Ascending aorta (tissue), 2 donors: Measurements from ENCODE around the gene TFCP2L1. TPM values are rescaled to one million over a fixed set of nuclear protein-coding genes. Genes with fewer than 3 reads are reported as not detected.

Source experiments
- DNase-seq, 2 donors: peaks; one replicate each; pipeline ENCODE4 v3.0.0-alpha.2; 2019; ENCODE audit warnings: low spot score in 2 of 2
- H3K27ac ChIP-seq, 2 donors: fragments of 200-600 bp; sonication (generic); one replicate each; pipeline ENCODE4 v1.5.1; 2016 to 2017; ENCODE audit warnings: mild to moderate bottlenecking in 1 of 2
- H3K27me3 ChIP-seq: fragments of 200-600 bp; sonication (generic); one replicate; pipeline ENCODE4 v1.5.1; 2017
- H3K36me3 ChIP-seq, 2 donors: fragments of 200-600 bp; sonication (generic); one replicate each; pipeline ENCODE4 v1.5.1; 2016
- H3K4me1 ChIP-seq, 2 donors: fragments of 200-600 bp; sonication (generic); one replicate each; pipeline ENCODE4 v1.5.1; 2016 to 2017; ENCODE audit warnings: mild to moderate bottlenecking in 1 of 2
- H3K4me3 ChIP-seq, 2 donors: fragments of 200-600 bp; sonication (generic); one replicate each; pipeline ENCODE4 v1.5.1; 2016 to 2017; ENCODE audit warnings: mild to moderate bottlenecking in 1 of 2
- H3K9me3 ChIP-seq, 2 donors: fragments of 200-600 bp; sonication (generic); one replicate each; pipeline ENCODE4 v1.5.1; 2016
- CTCF ChIP-seq, 3 experiments: fragments of 200-600 bp in 2 of 3; fragments of 450-650 bp in 1 of 3; sonication (generic) in 2 of 3; IDR thresholded peaks; one replicate each; pipeline ENCODE4 v1.5.1; 2016 to 2019; ENCODE audit warnings: antibody characterized with exemption in 3 of 3, mild to moderate bottlenecking in 1 of 3, moderate library complexity in 1 of 3
- intact Hi-C: fragments of 100-400 bp; cut with DNase I; formaldehyde crosslinking; loops from one replicate; pipeline ENCODE4 v1.15.1; 2023
- total RNA-seq: library from RNA; depleted of rRNA; stranded (reverse); fragments of >200 nt; gene quantifications from one replicate; pipeline ENCODE4 v1.1.0, GENCODE V29; 2016

The TFCP2L1 gene
- total RNA-seq, 1 donor from 2014 or later, result 5.5 TPM

GRCh38 chr2:121178730-121179129 lies 106.3 kb downstream of the TFCP2L1 start:
- Histone ChIP-seq H3K27me3 (no peaks in the 10 kb centered on the region), H3K4me3 (no peak overlapping the region), H3K36me3 (no peaks in the 10 kb centered on the region), H3K9me3 (no peaks in the 10 kb centered on the region), H3K27ac (no peak overlapping the region), H3K4me1 (no peaks in the 10 kb centered on the region)
- intact Hi-C loops, result no loop called here
- DNase-seq, result peak in 1 of 2 donors; percentile 30
- no peak for TF ChIP-seq CTCF (IDR thresholded peaks at IDR 0.05)

- no peaks in the 10 kb centered on the region for H3K4me1 ChIP-seq
Observed at GRCh38 chr2:121177896-121178295, 107.1 kb downstream of the TFCP2L1 start.

GRCh38 chr2:121175326-121175725 lies 109.7 kb downstream of the TFCP2L1 start:
- H3K4me3 ChIP-seq, result no peak overlapping the region
- intact Hi-C loops, result no loop called here
- no peaks in the 10 kb centered on the region for H3K36me3 ChIP-seq
- H3K9me3 ChIP-seq, result peaks cover 0 to 6% of the 10 kb centered on the region in 2 donors
- H3K27me3 ChIP-seq, result no peaks in the 10 kb centered on the region
- H3K27ac ChIP-seq, result no peak overlapping the region
- H3K4me1 ChIP-seq, result no peaks in the 10 kb centered on the region
- TF ChIP-seq CTCF (IDR thresholded peaks at IDR 0.05), result no peak
- peak in 1 of 2 donors; percentile 34 for DNase-seq

More at GRCh38 chr2:121177896-121178295, 107.1 kb downstream of the TFCP2L1 start:
- no peaks in the 10 kb centered on the region for H3K9me3 ChIP-seq
- H3K27ac ChIP-seq, result no peak overlapping the region
- no peaks in the 10 kb centered on the region for H3K36me3 ChIP-seq
- no peak for TF ChIP-seq CTCF (IDR thresholded peaks at IDR 0.05)
- intact Hi-C loops, result no loop called here
- H3K4me3 ChIP-seq, result no peak overlapping the region
- no peak for DNase-seq
- H3K27me3 ChIP-seq, result no peaks in the 10 kb centered on the region

GRCh38 chr2:121173806-121174205 lies 111.2 kb downstream of the TFCP2L1 start:
- no peak for DNase-seq
- Histone ChIP-seq H3K27me3 (no peaks in the 10 kb centered on the region), H3K9me3 (peaks cover 0 to 7% of the 10 kb centered on the region in 2 donors), H3K4me3 (no peak overlapping the region), H3K36me3 (no peaks in the 10 kb centered on the region), H3K4me1 (no peaks in the 10 kb centered on the region), H3K27ac (no peak overlapping the region)
- intact Hi-C loops, result no loop called here
- no peak for TF ChIP-seq CTCF (IDR thresholded peaks at IDR 0.05)

GRCh38 chr2:121173112-121173511 lies 111.9 kb downstream of the TFCP2L1 start:
- Histone ChIP-seq H3K27ac (no peak overlapping the region), H3K36me3 (no peaks in the 10 kb centered on the region), H3K4me1 (no peaks in the 10 kb centered on the region), H3K27me3 (no peaks in the 10 kb centered on the region), H3K9me3 (peaks cover 0 to 7% of the 10 kb centered on the region in 2 donors), H3K4me3 (no peak overlapping the region)
- intact Hi-C loops, result no loop called here
- TF ChIP-seq CTCF (IDR thresholded peaks at IDR 0.05), result no peak
- DNase-seq, result no peak

- Histone ChIP-seq H3K27ac (no peak overlapping the region), H3K4me3 (no peak overlapping the region), H3K4me1 (no peaks in the 10 kb centered on the region), H3K9me3 (peaks cover 0 to 7% of the 10 kb centered on the region in 2 donors), H3K27me3 (no peaks in the 10 kb centered on the region), H3K36me3 (no peaks in the 10 kb centered on the region)
- no peak for TF ChIP-seq CTCF (IDR thresholded peaks at IDR 0.05)
- intact Hi-C loops, result no loop called here
- DNase-seq, result no peak
Observed at GRCh38 chr2:121172456-121172855, 112.5 kb downstream of the TFCP2L1 start.
